ENCODE results near the gene CDK8.

DNA sequence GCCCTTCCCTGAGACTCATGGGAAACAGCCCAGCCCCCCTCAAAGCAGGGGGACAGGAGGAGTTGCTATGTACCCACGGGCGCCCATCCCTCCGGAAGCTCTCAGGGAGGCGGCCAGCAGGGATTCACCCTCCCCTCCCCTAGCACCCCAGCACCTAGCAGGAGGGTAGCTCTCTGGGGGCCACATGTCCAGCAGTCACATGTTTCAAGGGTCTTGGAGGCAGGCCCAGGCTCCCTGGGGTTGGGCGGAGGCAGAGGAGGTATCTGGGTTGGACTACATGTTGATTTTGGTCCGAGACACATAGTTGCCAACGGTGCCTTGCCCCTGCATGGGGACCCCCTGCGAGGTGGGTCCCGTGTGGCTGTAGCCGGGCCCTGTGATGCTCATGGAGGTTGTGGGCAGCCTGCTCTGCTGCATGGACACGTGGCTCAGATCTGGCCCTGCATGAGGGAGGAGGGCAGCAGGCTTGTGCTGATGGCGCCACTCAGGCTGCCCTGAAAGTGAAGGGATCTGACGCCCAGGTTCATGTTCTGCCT lies 24.8 kb upstream of the CDK8 start:
- TF ChIP-seq POLR2A (IDR thresholded peaks at IDR 0.05; ENCODE audit: low read depth): no peak
- TF ChIP-seq, protein P1, sequence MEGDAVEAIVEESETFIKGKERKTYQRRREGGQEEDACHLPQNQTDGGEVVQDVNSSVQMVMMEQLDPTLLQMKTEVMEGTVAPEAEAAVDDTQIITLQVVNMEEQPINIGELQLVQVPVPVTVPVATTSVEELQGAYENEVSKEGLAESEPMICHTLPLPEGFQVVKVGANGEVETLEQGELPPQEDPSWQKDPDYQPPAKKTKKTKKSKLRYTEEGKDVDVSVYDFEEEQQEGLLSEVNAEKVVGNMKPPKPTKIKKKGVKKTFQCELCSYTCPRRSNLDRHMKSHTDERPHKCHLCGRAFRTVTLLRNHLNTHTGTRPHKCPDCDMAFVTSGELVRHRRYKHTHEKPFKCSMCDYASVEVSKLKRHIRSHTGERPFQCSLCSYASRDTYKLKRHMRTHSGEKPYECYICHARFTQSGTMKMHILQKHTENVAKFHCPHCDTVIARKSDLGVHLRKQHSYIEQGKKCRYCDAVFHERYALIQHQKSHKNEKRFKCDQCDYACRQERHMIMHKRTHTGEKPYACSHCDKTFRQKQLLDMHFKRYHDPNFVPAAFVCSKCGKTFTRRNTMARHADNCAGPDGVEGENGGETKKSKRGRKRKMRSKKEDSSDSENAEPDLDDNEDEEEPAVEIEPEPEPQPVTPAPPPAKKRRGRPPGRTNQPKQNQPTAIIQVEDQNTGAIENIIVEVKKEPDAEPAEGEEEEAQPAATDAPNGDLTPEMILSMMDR (IDR thresholded peaks at IDR 0.05): no peak
- TF ChIP-seq POLR2AphosphoS5 (IDR thresholded peaks at IDR 0.05): no peak
- TF ChIP-seq EP300 (IDR thresholded peaks at IDR 0.05): no peak

Measured in esophagus muscularis mucosa (tissue), 4 donors.